HG03066 (cell line): ENCODE results near the gene CPNE5.

Experiments used
- ATAC-seq: cut with Tn5 transposase; IDR thresholded peaks from one replicate; pipeline ENCODE4 v1.9.1; 2021; ENCODE audit warnings: low read depth; ENCODE audit not compliant: unreplicated experiment

Gene CPNE5

DNA sequence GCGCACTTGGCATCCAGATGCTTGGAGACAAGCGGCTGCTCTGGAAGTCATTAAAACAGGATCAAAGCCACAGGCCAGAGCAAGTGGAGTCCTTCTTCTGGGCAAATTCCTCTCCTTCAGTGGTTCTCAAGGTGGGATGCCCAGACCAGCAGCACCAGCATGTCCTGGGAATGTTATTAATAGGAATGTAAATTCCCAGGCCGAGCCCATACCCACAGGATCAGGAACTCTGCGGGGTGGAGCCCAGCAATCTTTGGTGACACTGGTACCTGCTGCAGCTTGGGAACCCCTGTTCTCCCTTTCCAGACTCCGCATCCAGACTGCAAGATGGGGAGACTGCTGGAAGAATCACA, 44.6 kb downstream of the CPNE5 start:
- no peak for ATAC-seq

DNA sequence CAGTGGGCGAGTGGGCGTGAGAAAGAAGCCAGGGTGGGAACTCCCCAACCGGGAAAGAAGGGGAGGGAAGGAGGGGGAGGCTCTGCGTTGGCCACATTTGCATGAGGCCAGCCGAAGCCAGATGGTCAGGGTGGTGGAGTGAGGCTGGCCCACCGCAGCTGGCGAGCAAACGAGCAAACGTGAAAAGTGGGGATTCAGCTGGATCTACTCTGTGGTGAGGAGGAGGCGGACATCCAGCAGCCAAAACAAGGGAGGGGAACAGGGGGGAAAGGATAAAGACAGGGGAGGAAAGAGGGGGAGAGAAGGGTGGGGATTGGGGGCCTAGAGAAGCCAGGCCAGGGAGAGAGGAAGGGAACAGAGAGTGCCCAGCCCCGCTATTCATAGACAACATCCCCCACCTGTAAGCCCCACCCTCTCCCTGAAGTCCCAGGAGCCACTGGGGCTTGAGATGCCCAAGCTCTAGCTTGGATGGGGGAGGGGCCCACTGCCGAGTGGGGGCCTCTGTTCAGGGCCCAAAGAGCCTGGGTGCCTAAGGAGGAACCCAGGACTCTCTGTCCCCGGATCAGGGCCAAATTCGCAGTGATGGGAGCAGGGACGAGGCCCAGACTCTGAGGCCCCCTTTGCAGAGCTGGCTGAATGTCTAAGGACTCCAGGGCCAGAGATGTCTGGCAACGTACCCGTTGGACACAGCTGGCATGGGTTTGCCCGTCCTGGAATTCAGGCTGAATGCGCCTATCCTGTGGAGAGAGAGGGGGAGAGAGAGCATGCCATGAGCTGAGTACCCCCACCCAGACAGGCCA, 45.1 kb downstream of the CPNE5 start:
- ATAC-seq: no peak

DNA sequence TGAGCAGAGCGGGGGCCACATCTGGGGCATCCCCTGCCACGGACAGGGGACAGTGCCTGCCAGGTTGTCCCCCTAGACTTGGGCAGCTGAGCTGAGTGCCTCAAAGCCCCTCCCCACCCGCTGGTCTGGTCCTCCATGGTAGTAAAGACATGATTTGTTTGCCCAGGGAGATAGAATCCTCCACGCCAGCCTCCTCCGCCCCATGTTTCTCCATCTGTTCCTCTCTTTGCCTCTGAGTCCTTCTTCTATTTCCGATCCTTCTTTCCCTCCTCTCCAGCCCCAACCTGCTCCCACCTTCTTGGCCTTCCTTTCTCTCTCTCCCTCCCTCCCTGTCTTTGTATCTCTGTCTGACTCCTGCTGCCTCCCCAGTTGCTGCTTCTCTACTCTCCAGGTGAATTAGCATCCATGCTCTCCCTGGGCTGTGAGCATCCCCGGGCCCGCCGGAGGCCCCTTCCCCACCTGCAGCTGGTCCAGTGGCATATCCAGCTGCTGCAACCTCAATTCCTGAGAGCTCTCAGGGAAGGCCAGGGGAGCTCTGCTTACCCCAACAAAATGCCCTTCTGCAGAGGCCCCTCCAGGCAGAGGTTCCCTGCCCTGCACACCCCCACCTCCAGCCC, 45.8 kb downstream of the CPNE5 start:
- ATAC-seq: no peak

DNA sequence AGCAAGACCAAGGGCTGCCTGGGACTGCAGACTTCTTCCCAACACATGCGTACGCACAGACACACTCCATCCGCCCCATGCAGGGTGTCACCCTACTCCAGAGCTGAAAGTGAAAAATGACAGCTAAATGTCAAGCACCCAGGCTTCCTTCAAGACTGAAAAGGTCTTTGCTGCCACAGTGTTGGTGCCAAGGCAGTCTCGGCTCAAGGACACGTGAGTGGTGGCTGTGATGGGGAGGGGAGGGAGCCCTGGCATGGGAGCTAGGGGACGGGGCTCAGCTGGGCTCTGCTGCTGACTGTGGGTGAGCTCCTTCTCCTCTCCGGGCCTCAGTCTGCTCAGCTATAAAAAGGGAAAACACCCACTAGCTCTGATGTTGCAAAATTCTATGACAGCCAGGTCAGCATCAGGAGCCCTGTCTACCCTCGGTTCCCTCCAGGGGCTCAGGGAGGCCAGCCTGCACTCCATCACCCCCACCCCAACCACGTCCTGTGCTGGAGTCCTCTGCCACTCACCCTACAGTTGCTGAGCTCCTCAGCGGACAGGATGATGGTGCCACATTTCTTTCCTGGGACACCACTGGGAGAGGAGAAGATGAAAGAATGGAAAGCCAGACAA, 47.6 kb downstream of the CPNE5 start:
- no peak for ATAC-seq

DNA sequence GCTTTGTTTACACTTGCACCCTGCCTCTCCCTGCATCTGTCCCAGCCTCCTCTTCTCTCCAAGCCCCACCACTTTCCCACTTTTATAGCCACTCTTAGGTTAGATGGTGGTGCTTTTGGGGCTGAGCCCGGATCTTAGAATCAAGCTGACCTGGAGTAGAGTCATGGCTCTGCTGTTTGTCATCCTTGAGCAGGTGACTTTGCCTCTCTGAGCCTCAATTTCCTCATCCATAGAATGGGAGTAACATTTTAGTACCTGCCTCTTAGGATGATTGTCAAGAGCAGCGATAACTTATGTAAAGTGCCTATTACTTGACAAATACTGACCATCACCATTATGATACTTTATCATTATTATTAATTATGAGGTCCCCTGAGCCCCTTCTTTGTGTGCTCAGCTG, 48.2 kb downstream of the CPNE5 start:
- ATAC-seq: no peak

DNA sequence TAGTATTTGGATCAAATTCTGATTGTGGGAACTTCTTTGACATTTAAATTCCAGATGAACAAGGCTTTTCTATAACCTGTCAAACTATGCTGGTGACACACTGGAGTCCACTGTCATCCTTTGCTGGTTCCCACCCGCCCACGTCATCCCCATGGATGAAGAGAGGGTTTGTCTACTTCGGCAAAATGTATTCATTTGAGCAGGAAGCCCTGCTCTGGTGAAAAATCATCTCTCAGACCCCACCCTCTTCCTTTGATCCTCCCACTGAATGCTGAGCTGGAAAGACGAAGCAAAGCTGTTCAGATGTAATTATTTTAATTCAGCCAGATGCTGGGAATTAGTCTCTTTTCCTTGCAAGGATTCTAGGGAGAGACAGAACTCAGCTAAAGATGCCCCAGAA, 50.5 kb downstream of the CPNE5 start:
- no peak for ATAC-seq

DNA sequence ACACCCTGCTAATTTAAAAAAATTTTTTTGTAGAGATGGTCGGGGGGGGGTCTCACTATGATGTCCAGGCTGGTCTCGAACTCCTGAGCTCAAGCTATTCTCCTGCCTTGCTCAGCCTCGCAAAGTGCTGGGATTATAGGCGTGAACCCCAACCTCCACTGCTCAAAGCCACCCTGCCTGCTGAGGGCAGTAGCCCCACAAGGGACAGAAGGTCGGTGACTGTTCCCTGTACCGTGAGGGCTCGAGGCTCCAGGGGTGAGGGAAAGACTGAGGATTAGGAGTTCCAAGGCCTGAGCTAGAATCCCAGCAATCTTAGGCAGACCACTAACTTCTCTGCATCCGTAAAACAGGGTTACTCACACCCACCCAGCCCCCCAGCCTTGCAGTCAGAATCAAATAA, 51.1 kb downstream of the CPNE5 start:
- ATAC-seq: no peak

DNA sequence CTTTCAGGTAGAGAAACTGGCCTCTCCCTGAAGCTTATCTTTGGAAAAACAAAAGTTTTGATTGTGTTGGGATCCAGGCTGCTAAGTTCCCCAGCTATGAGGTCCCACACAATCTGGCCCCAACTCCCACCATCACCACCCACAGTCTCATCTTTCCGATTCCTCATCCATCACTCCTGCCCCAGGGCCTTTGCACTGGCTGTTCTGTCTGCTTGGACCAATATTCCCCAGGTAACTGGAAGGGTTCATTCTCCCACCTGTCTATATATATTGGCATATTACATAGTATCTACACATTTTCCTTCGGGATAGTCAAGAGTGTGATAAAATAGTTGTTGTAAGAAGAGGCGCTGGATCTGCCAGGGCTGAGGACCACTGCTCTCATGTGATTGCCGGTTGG, 52.0 kb downstream of the CPNE5 start:
- no peak for ATAC-seq

DNA sequence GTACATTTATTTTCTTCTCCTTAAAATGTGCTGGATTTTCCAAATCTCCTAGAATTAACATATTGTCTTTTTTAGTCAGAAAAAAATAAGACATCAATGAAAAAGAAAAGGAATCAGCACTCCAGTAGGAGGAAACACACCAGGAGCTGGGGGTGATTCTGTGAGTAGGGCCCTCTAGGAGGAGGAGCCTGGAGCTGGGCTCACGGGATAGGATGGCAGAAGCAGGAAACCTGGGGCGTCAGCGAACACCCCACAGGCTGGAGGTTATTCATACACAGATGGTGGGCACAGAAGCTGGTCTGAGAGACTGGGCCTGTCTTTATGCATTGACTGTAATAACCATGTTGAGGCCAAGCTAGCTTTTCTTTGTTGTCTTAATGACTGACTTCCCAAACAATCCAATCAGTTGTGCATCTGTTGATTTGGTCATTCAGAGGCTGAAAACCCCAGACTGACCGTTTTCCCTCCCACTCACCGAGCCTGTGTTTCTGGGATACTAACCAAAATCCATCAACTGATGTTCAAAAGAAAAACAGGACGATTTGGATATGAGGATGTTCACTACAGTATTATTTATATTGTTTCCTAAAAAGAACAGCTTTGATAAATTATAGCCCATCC, 53.1 kb downstream of the CPNE5 start:
- ATAC-seq: no peak

DNA sequence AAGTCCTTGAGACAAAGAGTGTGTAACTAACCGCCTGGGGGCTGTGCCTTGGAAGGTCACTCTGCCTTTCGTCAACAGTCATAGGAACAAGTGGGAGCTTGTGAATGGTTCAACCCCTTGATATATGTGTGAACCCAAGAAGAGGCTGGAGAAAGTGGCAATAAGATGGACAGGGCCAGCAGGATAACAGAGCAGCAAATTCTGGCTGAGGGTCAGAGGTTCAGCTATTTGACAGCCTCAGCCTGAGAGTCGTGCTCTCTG, 54.9 kb downstream of the CPNE5 start:
- no peak for ATAC-seq

DNA sequence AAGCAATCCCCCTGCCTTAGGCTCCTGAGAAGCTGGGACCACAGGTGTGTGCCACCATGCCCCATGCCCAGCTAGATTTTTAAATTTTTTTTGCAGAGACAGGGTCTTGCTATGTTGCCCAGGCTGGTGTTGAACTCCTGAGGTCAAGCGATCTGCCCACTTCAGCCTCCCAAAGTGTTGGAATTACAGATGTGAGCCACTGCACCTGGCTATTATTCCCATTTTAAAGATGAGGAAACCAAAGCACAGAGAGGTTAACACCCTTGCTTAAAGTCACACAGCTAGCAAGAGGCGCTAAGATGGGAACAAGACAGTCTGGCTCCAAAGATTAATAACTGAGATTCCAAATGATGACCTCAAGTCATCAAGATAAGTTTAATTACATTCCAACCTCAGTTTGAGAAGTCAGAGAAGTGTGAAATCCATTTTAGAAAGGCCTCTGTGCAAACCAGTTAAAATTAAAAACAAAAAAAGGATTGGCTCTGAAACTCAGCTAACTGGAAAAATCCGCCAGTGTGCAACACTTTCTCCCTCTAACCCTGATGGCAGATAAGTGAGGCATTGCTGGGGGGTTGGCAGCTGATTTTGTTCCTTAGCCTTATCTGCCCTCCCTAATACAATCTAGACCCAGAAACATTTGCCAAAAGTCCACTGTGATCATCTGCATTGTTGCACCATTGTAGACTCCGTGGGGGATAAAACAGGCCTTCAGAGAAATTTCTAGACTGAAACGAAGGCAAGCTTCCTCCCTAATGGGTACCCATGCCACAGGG, 55.5 kb downstream of the CPNE5 start:
- ATAC-seq: no peak

DNA sequence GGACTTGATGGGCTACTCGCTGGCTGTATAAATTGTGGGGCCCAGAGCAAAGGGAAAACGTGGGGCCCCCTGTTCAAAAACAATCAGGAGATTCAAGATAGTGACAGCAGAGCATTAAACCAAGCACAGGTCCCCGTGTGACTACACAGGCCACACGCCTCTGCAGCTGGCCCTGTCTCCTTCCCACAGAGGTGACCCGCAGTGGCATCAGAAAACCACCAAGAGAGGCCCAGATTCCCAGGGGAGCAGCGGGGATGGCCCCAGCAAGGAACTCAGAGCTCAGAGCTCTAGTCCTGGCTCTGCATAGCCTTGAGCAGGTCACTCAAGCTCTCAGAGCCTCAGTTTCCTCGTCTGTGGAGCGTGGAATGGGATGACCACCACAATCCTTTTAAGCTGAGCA, 57.6 kb downstream of the CPNE5 start:
- ATAC-seq: no peak

DNA sequence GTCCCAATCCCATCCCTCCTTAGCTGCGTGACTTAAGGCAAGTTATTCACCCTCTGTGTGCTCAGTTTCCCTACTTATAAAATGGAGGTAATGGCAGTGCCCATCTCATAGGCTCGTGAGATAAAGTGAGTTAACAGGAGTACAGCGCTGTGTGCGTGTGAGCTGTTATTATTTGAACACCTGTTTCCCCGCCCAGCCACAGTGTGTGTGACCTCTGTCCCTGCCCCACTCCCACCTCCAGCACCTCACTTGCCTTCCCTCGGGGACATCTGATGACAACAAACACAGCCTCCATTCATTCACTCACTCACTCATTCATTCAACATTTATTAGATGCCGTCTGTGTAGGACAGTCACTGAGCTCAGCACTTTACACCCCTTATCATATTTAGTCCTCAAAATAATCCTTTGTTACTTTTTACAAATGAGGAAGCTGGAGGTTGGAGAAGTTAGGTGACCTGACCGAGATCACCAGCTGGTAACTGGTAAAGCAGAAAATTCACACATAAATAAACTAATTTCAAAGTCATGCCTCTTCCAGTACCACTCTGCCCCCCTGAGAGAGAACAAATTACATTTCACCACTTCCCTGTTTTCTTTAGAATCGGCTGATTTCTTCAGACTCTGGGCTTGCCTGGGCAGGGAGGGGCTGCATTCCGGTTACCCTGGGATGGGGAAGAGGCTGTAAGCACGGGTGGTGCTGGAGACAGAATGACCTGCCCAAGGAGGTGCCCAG, 58.6 kb downstream of the CPNE5 start:
- ATAC-seq: no peak

DNA sequence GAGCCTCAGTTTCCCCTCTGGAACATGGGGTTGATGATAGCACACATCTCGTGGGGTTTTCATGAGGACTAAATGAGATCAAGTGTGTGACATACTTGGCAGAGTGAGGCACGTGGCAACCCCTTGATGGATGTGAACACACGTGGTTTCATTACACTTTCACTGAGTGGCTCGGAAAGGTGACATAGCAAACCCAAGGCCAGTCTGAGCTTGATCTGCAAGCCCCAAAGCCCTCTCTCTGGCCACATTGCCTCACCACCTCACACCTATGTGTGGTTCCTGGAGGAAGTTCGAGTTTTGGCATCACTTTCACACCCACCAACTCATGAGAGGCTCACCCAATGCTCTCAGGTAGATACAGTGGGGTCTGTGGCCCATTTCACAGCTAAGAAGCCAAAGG, 60.0 kb downstream of the CPNE5 start:
- ATAC-seq: no peak

DNA sequence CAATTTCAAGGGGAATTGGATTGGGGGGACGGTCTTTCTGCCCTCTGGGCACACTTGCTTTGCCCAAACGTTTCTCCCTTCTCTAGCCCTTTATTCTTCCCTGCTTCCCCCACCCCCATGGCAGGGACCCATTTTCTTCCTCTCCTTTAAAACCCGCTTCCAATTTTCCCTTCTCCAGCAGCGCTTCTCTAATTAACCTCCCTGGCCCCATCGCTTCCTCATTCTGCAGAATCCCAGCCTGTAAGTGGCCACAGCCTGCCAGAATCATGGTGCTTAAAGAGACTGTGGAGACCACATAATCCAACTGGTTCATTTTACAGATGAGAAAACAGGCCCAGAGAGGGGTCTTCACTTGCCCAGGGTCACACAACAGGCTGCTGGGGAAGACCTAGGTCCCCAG, 61.4 kb downstream of the CPNE5 start:
- ATAC-seq: no peak

DNA sequence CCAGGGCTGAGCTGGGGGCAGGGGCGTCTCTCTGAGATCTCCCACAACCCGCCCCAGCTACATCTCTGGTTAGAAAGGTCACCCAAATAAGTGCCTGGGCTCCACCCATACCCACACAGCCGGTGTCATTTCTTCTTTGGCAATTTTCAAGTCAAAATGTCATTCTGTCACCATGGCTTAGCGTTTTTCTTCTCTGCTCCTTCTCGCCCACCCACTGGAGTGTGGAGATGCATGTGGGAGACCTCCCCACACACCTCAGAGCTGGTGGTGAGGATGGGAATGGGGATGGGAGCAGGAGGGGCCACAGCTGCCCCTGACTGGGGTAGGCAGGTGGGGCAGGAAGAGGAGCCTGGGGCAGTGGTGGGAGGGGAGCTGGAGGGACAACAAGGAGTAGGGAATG, 63.1 kb downstream of the CPNE5 start:
- no peak for ATAC-seq

DNA sequence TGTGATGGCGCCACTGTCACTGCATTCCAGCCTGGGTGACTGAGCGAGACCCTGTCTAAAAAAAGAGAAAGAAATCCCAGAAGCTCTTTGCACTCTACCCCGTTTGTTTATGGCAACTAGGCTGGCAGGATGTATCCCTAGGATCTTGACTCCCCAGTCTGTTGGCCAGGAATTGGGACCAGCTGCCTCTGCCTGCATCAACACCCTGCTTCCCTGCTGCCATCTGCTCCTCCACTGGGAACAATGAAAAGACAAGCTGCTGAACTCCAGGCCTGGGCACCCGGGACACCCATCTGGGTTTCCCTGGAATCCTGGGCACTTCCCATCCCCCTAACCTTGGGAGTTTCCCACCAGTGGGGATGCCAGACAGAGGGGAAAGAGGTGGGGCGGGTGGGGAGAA, 64.9 kb downstream of the CPNE5 start:
- no peak for ATAC-seq

DNA sequence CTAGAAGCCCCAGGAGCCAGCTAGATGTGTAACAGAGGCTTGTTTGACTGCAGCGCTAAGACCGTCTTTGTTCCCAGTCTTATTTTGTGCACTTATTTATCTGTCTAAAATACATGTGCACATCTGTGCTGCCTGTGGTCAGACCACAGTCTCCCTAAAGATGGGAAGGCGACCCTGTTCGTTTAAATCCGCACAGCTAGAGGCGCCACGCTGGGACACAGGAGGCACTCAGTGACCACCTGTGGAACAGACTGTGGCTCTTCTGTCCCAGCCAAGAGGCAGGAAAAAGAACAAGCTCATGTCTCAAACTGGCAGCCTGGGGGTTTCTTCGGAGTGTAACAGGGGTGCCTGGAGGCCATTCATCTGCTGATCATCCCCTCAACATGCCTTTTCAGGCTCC, 66.8 kb downstream of the CPNE5 start:
- ATAC-seq: no peak

DNA sequence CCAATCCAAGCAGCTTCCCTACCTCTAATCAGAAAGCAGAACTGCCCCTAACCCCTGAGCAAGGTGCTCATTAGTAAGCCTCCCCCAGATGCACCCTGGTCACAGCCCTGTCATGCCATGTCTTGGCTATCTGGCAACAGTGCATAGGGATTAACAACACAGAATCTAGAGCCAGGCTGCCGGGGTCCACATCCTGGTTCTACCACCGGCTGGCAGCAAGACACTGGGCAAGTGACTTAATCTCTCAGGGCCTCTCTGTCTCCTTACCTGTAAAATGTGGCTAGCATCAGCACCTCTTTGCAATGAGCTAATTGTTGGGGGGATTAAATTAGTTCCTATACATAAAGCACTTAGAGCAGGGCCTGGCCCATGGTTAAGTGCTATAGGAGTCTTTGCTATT, 68.1 kb downstream of the CPNE5 start:
- no peak for ATAC-seq

DNA sequence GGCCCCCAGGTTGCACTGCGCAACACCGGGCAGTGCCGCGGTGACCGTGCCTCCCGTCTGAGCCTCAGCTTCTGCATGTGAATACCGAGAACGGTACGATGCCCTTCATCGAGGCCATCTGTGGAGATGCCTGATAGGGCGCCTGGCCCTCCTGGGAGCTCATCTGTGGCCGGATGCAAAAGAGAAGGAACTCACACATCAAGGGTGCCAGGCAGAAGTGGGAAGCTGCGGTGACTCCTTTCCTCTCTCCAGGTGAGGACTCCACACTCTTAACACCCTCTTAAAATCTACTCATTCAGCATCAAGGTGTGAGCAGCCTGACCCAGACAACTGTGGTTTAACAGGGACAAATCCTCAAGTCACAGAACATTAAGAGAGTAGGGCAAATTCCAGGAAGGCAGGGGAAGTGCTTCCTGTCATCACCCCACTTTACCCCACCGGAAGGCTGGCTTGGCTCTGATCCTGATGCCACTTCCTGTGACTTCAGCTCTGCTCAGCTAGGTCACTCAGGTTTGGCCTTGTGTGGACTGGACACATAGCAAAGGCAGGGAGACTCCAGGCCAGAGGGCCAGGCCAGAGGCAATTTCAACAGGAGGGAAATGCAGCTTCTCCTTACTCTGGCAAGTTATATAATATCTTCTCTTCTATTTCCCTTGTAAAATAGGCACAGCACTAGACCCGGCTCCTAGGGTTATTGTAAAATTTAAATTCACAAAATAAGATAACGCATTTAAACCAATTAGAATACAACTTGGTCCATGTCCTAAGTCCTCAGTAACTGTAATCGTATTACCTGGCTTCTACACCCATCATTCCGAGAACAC, 69.4 kb downstream of the CPNE5 start:
- no peak for ATAC-seq
